Stimulated activated CD4-positive, alpha-beta T cell treated with anti-CD3 and anti-CD28 coated beads, Interleukin-4, amount 100 ng/mL, for 4 hours (primary cell): Measurements from ENCODE around the gene PPIL6.
"Not testable (repeated sequence)": the region's sequence is repeated elsewhere in the genome, so short reads cannot be mapped to it uniquely, and the experiment has no call there.

Source experiments
- DNase-seq, 2 experiments: peaks; one replicate each; pipeline ENCODE4 v3.0.0-alpha.2; 2020

Gene PPIL6

DNA sequence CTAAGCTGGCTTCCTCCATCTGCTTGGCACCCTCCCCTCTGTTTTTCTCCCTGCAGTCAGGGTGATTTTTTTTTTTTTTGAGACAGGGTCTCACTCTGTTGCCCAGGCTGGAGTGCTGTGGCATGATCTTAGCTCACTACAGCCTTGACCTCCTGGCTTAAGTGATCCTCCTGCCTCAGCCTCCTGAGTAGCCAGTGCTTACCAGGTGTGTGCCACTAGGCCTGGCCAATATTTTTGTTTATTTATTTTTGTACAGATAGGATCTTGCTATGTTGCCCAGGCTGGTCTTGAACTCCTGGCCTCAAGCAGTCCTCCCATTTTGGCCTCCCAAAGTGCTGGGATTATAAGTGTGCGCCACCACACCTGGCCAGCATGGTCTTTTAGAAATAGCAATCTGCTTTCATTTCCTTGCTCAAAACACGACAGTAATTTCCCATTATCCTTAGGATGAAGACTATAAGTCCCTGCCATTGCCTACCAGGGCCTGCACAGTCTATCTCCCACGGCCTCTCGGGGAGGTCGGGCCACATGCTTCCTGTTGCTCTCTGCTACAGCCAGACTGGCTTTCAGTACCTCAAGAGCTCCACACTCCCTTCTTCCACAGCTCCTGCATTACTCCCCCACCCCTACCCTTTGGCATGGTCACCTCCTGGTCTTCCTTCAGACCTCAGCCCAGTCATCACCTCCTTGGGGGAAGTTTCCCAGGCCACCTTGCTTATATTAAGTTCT, 47.1 kb downstream of the PPIL6 start:
- no peak for DNase-seq

- DNase-seq, result no peak
These were observed 50.7 kb downstream of the PPIL6 start for GRCh38 chr6:109389650-109390274.

DNA sequence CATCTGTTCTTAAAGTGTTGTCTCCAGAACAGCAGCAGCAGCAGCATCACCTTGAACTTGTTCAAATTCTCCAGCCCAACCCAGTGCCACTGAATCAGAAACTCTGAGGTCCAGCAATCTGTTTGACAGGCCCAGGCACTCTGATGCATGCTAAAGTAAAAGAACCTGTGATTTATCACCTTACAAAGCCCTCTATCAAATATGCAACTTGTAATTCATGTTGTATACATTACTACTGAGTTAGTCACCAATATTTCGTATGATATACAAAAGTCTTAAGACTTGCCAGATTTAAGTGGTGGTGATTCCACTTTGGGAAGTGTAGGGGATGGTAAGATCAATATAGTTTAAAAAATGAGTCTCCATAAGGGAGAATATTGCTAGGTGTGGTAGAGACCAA, 52.2 kb downstream of the PPIL6 start:
- DNase-seq, result no peak

GRCh38 chr6:109383438-109383940, 56.9 kb downstream of the PPIL6 start:
- no peak for DNase-seq

GRCh38 chr6:109382576-109383437, 57.6 kb downstream of the PPIL6 start:
- peak; percentile 84 to 92 for DNase-seq

DNA sequence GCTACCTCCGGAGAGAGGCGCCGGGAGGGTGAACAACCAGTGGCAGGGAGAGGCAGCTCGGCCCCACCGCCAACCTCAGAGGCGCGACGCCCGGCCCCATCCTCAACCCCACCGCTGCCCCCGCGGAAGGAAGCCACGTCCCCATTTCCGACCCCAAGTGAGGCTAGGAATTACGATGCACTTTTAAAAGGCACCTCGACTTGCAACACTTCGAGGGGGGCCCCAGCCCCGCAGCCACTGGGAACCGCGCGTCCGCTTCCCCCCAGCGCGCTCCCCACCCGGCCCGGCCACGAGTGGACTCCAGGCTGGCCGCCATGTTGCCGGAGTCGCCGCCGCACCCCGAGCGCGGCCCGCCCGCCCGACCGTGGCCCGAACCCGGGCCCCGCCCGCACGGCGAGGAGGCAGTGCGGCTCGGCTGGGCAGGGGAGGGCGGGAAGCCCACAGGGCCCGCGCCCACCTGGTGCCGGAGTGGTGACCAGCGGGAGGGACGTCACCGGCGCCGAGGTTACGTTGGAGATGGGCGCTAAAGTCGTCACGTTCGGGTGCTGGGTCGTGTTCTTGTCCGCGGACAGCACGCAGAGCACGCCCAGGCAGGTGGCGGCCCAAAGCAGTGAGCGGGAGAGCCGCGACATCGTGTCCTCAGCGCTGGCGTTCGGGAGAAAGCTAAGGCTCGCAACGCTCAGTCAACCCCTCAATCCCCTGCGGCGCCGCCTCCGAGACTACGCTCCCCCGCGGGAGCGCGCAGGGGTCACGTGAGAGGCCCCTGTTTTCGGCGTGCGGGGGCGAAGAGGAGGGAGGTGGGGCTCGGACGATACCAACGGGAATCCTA, 58.5 kb downstream of the PPIL6 start, which contains the start of gene CD164:
Gene CD164, minus strand, starts transcription at position 721 of the 829 bp plus-strand sequence. Its CDS starts 89 bp downstream, at position 632.
- peak; percentile 91 to 93 for DNase-seq

DNA sequence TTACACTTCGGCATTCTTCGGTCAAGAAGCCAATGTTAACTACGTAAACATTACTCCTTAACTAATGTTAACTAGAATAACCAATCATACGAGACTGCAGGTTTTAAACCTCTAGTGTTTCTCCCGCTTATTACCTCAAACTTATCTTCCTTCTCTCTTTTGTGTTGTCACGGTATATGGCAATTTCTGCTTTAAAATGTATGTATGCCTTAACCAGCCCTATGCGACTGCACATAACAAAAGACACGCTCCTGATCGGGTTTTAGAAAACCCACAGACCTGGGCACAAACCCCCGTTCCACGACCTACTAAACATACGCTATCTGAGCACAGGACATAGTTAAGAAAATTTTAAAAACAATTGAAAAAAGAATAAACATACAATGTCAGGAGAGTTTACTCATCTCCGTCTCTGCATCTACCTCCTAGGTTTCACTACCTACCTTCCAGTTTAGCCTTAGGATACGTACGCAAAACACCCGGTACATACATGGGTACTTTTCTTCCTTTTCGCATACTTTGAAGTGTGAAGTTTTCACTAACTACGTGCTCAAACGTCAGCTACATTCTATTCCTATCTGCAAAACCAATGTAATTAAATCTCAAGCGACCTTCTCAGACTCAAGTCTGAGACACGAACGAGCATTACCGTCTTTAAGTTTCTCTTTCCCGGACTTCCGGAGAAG, 59.2 kb downstream of the PPIL6 start:
- DNase-seq, result peak in 1 of 2 experiments; percentile 10

- DNase-seq, result no peak
These were observed 60.7 kb downstream of the PPIL6 start for GRCh38 chr6:109379711-109380110.

- no peak for DNase-seq
These were observed 62.7 kb downstream of the PPIL6 start for GRCh38 chr6:109377717-109378116.

DNA sequence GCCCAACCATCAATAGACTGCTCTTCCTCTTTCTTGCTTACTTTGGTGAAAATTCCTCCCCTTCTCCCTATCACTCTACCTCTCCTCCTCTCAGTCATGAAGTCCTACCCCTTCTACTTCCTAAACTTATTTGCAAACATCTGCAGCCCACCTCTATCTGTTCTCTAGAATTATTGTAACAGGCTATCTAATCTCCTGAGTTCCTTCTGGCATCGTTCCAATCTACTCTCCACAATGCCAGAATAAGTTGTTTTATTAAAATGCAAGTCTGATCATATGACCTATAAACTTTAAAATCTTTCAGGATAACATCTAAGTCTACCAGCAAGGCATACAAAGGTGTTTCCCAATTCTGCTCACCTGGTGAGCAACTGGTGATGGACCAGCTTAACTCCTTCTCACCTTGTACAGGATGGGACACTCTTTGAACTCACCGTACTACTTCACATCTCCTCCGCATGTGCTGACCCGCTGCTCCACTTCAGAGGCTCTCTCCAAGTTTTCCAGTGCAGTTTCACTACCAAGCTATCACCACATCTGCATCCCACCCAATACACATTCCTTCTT, 66.0 kb downstream of the PPIL6 start:
- DNase-seq, result no peak

- peak in 1 of 2 experiments; percentile 14 for DNase-seq
These were observed 66.7 kb downstream of the PPIL6 start for GRCh38 chr6:109373762-109374161.

DNA sequence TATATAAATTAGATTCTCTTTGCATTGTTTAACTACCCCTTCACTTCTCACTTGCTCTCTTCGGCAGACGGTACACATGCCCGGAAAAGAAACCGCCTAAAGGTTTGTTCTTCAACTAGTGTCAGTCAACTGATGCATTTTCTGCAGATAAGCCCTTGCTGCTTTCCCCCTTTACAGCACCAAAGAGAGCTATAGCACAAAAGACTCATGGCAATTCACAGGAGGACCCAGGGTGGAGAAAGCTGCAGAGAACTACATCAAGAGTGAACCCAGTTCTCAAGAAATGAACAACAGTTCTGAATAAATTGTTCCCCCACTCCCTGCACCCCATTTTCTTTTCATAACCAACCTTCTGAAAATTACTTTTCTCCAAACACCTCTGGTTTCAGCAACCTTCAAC, 67.1 kb downstream of the PPIL6 start:
- no peak for DNase-seq

DNA sequence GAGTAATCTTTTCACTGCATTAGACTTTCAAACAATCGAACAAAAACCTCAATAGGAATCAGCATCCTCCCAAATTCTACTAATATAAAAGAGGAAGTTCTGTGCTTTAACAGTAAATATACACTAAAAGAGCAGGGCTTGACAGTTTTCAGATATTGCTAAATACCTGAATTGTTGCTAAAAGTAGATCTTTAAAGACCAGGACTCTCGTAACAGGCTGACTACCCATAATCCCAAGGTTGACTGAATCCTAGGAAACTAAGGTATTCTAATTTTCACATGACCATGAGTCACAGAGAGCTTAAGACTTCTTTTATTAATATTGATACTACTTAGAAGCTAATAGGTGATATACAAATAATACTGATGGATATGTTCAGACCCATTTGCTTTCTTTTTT, 68.3 kb downstream of the PPIL6 start:
- DNase-seq, result no peak

DNA sequence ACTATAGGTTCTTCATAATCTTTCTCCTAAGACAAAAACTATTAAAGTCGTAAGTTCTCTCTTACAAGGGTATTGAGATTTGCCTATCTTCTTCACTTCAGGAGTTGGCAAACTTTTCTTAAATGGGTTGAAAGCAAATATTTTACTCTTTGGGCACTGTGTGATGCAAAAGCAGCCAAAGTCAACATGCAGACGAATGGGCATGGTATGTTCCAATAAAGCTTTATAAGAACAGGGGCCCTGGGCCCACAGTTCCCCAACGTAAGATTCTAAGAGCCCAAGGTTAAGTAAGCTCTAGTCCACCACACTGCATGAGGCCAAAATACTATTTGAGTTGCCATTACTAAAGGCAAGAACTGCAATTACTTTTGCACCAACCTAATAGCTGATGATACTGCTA, 69.6 kb downstream of the PPIL6 start:
- DNase-seq, result no peak

GRCh38 chr6:109370336-109370735, 70.1 kb downstream of the PPIL6 start:
- DNase-seq, result no peak

GRCh38 chr6:109369728-109370127, 70.7 kb downstream of the PPIL6 start:
- DNase-seq, result no peak

DNA sequence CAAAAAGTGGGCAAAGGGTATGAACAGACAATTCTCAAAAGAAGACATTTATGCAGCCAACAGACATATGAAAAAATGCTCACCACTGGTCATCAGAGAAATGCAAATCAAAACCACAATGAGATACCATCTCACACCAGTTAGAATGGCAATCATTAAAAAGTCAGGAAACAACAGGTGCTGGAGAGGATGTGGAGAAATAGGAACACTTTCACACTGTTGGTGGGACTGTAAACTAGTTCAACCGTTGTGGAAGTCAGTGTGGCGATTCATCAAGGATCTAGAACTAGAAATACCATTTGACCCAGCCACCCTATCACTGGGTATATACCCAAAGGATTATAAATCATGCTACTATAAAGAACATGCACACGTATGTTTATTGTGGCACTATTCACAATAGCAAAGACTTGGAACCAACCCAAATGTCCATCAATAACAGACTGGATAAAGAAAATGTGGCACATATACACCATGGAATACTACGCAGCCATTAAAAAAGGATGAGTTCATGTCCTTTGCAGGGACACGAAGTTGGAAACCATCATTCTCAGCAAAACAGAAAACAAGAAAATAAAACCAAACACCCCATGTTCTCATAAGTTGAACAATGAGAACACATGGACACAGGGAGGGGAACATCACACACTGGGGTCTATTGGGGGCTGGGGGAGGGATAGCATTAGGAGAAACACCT, 75.9 kb downstream of the PPIL6 start:
- DNase-seq, result not testable (repeated sequence)

- no peak for DNase-seq
These were observed 76.7 kb downstream of the PPIL6 start for GRCh38 chr6:109363753-109364152.

DNA sequence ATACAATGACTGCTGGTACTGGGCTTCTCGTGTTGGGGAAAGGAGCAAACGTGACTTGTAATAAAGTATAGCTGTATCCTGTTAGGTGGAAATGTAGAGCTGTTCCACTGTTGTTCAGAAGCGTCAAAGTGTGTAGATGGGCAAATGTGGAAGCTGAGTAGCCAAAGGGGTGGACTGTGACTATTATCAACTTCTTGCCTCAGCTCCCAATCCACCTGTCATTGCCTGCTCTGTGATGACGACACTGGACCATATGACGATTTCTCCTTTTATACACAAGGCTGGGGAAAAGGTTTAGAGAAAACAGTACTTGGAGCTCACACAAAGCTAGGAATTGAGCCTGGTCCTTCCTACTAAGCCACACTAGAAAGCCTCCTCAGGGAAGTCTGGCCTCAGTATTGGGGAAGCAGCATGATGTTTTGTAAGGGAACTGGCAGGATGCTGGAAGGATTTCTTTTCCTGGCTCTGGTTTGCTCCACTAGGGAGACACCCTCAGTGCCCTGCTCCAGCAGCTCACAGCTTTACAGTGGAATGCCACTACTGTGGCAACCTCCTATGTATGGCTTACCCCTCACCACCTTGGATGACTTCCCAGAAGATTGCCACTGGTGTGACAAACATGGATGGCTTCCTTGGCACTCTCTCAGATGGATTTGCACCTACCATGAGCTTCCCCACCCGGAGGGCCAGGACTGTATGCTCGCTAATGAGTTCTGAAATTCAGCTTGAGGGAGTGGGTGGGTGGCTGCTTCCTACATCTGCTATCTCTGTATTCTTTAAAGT, 78.1 kb downstream of the PPIL6 start:
- DNase-seq, result no peak

DNA sequence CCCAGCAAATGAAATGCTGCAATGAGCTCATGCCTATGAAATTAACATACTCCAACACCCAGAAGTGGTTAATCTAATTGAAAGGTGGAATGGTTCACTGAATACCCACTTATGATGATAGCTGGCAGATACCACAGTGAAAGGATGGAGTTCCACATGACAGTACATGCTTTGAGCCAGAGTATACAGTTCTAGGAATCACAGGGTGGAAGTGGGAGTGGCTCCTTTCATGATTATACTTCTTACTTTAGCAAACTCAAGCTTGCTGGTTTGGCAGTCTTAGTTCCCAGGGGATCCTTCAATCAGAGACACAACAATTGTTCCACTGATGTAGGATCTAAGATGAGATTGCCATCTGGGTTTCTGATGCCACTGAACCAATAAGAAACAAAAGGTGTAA, 79.6 kb downstream of the PPIL6 start:
- DNase-seq, result no peak
